Renal cortical epithelial cell (primary cell): ENCODE data around the gene MACROH2A2. TPM values are rescaled to one million over a fixed set of nuclear protein-coding genes. Genes with fewer than 3 reads are reported as not detected.
"Not testable (repeated sequence)": the region's sequence is repeated elsewhere in the genome, so short reads cannot be mapped to it uniquely, and the experiment has no call there.

Source experiments
- DNase-seq: peaks from one replicate; pipeline ENCODE4 v3.0.0-alpha.2; 2011; ENCODE audit warnings: low read depth
- total RNA-seq: library from RNA; depleted of rRNA; stranded (reverse); fragments of >200 nt; gene quantifications from 2 replicates; pipeline ENCODE4 v1.2.3, GENCODE V29; 2014

Gene MACROH2A2
- total RNA-seq, 1 donor from 2014 or later: 28.0 TPM

DNA sequence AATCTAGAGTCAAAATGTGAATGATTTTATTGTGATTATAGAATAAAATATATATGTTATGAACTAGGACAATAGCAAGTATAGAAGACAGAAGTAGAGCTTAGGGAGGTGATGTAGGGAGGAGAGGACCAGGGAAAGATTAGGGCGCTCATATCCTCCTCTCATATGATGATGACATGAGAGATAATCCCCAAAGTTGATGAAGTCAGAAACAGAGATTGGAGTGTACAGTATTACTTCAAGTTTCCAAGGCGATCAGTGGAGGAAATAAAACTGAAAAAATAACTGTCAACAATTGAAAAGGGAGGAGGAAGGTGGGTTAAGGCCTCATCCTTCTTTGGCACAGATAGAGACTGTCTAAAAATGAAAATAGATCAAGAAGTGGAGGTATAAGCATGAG, 14.9 kb downstream of the MACROH2A2 start:
- no peak for DNase-seq

GRCh38 chr10:70068925-70069324, 16.3 kb downstream of the MACROH2A2 start:
- no peak for DNase-seq

DNA sequence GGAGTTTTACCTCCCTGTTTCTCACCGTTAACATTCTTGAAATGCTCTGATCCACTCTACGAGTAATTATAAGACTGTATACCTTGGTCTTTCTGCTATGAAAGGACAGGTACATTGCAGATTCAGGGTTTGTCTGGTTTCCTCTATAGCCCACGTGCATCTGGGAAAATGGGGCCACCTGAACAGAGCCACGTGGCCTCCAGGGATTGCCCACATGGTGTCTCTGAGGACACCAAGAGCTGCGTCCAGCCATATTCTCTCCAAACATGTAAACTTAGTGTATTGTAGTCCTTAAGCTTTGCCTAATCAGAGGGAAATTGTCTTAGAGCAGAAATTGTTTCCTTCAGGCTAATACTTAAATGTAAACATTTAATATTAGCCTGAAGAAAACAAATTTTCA, 16.7 kb downstream of the MACROH2A2 start:
- DNase-seq: no peak

DNA sequence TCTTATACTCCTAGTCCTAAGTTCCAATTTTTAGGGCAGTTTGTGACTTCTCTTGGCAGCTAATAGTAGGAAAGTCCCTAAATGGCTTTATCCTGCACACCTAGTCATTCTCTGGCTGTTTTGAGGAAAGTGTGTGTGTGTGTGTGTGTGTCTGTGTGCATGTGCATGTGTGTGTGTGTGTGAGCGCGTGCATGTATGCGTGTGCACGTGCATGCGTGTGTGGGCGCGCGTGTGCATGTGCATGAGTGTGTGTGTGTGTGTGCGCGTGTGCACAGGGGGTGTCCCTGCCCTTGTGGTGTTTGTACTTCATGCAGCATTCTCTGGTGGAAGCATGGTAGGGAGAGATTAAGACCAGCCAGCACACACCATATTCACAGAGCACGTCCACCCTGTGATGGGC, 18.2 kb downstream of the MACROH2A2 start:
- no peak for DNase-seq

- DNase-seq: no peak
Measured at GRCh38 chr10:70074165-70074564, 21.5 kb downstream of the MACROH2A2 start.

DNA sequence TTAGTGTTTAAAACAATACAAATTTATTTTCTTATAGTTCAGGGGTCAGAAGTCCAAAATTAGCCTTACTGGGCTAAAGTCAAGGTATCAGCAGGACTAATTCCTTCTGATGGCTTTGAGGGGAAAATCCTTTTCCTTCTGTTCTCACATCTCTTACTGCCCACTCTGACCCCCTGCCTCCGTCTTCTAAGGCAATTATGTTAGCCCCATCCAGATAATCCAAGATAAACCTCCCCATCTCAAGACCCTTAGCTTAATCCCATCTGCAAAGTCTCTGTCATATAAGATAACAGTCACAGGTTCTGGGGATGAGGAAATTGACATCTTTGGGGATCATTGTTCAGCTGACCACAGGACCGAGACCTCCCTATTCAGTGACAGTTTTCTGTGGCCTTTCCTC, 22.3 kb downstream of the MACROH2A2 start:
- DNase-seq: no peak

DNA sequence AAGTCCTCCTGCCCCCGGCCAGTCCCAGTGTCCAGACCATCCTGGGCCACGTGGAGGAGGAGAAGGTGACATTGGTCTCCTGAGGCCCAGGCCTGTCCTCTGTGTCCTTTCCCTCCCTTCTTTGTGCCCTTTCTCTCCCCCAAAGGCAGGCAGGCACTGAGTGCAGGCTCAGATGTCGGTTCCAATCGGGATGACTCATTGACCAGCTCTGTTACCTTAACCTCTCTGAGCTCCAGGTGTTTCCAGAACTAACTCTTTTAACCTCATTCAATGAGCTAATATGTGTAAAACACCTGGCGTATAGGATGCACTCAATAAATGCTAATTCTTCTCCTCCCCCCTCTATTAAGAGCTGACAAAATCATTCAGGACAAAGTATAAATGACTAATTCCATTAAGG, 25.7 kb downstream of the MACROH2A2 start:
- no peak for DNase-seq

DNA sequence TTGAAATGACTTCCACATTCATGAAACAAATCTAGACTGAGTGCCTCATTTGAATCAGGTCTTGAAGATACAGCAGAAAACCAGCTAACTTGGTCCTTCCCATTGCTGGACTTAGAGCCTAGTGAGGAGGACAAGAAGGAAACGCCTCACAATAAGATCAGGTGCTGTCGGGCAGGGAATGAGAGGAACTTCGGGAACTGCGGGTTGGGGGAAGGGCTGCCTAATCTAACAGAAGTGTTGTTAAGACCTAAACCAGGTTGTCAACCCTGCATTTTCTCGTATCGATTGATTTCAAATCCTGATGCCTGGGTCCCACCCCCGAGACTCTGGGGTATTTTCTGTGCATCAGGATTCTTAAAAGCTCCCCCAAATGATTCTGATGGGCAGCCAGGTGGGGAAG, 26.3 kb downstream of the MACROH2A2 start:
- no peak for DNase-seq

DNA sequence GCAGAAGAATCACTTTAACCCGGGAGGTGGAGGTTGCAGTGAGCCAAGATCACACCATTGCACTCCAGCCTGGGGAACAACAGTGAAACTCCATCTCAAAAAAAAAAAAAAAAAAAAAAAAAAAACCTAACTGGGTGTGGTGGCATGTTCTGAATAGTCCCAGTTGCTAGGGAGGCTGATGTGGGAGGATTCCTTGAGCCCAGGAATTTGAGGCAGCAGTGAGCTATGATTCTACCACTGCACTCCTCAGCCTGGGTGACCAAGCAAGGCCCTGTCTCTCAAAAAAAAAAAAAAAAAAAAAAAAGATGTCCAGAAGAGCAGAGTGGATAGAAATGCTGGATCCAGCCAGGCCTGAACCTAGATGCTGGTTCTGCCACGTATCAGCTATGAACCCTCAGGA, 28.1 kb downstream of the MACROH2A2 start:
- not testable (repeated sequence) for DNase-seq

DNA sequence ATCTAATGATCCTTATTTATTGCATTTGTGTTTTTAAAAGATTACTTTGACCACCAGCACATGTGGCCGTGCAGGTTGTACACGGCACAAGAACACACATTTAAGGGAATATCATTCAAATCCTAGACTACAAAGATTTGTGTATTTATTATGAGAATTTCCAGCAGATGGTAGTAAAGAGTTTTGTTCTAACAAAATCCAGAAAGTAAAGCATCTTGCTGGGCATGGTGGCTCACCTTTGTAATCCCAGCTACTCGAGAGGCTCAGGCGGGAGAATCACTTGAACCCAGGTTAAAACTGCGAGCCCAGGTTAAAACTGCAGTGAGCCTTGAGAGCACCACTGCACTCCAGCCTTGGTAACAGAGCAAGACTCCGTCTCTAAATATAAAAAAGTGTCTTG, 31.5 kb downstream of the MACROH2A2 start:
- peak; percentile 8 for DNase-seq

DNA sequence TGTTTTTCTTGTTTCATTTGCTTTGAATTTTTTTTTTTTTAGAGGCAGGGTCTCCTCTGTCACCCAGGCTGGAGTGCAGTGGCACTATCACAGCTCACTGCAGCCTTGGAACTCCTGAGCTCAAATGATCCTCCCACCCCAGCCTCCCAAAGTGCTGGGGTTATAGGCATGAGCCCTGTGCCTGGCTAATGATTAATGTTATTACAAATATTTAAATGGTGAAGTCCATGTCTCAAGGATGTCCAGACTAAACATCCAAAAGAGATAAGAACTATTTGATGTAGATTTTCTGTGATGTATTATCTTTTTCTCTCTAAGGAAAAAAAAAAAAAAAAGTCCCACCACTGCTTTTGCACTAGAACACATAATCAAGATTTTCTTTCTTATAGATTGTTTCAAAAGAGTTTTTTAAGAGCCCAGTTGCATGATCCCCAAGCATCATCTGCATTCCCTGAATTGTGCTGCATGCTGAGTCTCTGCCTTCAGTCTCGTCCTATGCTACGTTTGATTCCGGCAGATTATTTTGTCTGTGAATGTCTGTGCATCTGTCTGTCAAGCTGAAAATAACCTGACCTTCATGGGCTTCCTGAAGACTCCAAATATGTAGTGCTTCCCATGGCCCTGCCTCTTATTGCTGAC, 33.4 kb downstream of the MACROH2A2 start:
- no peak for DNase-seq

- DNase-seq: no peak
Measured at GRCh38 chr10:70087616-70088307, 35.1 kb downstream of the MACROH2A2 start.

- no peak for DNase-seq
Measured at GRCh38 chr10:70088308-70088698, 35.7 kb downstream of the MACROH2A2 start.

DNA sequence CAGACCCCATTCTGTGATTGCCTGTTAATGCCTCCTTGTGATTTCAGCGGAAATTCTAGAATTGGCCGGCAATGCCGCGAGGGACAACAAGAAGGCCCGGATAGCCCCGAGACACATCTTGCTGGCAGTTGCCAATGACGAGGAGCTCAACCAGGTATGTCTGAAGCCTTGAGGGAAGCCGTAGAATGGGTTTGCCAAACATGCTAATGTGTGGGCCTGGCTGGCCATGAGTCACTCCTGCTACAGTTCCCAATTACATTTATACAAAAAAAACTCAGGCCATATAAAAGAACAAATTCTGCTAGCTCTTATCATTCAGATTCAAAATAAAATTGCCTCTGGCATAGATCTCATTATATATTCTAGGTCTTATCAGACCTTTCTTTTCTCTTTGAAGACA, 37.4 kb downstream of the MACROH2A2 start:
- DNase-seq: peak; percentile 33

DNA sequence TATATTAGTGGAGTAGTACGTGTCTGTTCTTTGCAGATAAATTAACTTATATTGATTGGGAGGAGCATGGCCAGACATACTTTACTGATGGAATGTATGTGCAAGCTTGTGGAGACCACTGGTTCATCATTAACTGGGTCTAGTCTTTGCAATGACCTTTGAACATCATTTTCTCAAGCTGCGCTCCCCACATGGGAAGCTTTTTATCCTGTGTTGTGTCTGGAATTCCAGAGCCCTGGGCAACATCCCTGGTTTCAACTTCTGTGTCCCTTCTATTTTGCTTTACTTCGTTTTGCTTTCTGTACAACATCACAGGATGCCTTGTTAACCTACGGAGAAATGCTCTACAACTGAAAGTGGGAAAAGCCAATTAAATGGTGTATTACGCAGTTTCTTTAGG, 38.3 kb downstream of the MACROH2A2 start:
- DNase-seq: peak; percentile 77

GRCh38 chr10:70092389-70092718, 39.7 kb downstream of the MACROH2A2 start:
- DNase-seq: no peak

GRCh38 chr10:70093335-70093944, 40.8 kb downstream of the MACROH2A2 start:
- DNase-seq: no peak

DNA sequence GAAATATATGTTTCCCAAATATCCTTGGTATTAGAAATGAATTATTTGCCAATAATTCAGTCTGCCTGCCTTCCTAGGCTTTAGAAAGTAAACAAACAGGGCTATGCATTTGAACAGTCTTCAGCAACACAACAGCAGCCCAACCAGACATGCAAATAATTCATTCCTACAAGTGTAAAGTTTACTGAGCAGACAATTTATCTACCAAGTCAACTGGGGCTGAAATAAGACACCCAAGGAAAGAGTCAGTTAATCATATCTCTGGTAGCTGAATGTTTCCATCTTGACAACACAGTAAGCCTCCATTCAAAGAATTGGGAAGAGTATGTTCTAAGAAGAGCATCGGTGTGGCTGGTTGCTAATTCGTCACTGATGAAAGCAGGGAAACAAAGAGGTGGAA, 41.6 kb downstream of the MACROH2A2 start:
- DNase-seq: no peak

- no peak for DNase-seq
Measured at GRCh38 chr10:70096016-70096704, 43.5 kb downstream of the MACROH2A2 start.

GRCh38 chr10:70096705-70097420, 44.2 kb downstream of the MACROH2A2 start:
- no peak for DNase-seq

DNA sequence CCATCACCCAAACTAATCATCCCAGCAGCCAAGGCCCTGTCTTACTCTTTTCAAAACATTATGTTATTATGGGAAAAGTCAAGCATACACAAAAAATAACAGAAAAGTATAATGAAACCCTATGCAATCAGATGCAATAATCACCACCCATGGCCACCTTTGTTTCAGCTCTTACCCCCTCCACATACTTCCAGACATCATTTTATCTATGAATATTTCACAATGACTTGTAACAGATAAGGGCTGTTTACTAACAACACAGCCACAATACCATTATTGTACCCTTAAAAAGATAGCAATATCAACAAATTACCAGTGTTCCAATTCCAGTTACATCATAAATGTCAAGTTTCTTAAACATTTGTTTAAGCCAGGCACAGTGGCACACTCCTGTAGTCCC, 44.8 kb downstream of the MACROH2A2 start:
- DNase-seq: no peak

GRCh38 chr10:70098271-70098670, 45.6 kb downstream of the MACROH2A2 start:
- no peak for DNase-seq
